Urinary bladder (tissue), 4 donors: ENCODE data around the gene POLR2L. TPM values are rescaled to one million over a fixed set of nuclear protein-coding genes. Genes with fewer than 3 reads are reported as not detected.

Source experiments
- DNase-seq: peaks from one replicate; pipeline ENCODE4 v3.0.0-alpha.2; 2015; ENCODE audit errors: extremely low spot score
- H3K27ac ChIP-seq: one replicate; pipeline ENCODE4 v1.5.1; 2013; ENCODE audit warnings: low read depth, mild to moderate bottlenecking, moderate library complexity
- H3K36me3 ChIP-seq: one replicate; pipeline ENCODE4 v1.6.1; 2013; ENCODE audit warnings: mild to moderate bottlenecking, moderate library complexity; ENCODE audit not compliant: insufficient read depth
- H3K4me1 ChIP-seq: one replicate; pipeline ENCODE4 v1.6.1; 2013; ENCODE audit warnings: mild to moderate bottlenecking, moderate library complexity; ENCODE audit not compliant: insufficient read depth
- H3K4me3 ChIP-seq: one replicate; pipeline ENCODE4 v1.5.1; 2013; ENCODE audit warnings: low read depth, low read length
- WGBS: extraction: QIAGEN DNeasy Blood & Tissue Kit; methylation state at CpG from one replicate; pipeline ENCODE4 v1.1.7; 2013; 5-methylcytosine and 5-hydroxymethylcytosine counted together
- polyA plus RNA-seq: library from polyadenylated mRNA; stranded (reverse); fragments of 200-250 nt; gene quantifications from one replicate; pipeline ENCODE4 v1.2.3, GENCODE V29; 2013
- total RNA-seq: library from RNA; depleted of rRNA; stranded (reverse); fragments of >200 nt; gene quantifications from one replicate; pipeline ENCODE4 v1.2.3, GENCODE V29; 2014
- donor health status: healthy with polysubstance abuse.
- donor health status: healthy.

The POLR2L gene
- total and polyA plus RNA-seq, 2 donors = 21.7 to 148 TPM

DNA sequence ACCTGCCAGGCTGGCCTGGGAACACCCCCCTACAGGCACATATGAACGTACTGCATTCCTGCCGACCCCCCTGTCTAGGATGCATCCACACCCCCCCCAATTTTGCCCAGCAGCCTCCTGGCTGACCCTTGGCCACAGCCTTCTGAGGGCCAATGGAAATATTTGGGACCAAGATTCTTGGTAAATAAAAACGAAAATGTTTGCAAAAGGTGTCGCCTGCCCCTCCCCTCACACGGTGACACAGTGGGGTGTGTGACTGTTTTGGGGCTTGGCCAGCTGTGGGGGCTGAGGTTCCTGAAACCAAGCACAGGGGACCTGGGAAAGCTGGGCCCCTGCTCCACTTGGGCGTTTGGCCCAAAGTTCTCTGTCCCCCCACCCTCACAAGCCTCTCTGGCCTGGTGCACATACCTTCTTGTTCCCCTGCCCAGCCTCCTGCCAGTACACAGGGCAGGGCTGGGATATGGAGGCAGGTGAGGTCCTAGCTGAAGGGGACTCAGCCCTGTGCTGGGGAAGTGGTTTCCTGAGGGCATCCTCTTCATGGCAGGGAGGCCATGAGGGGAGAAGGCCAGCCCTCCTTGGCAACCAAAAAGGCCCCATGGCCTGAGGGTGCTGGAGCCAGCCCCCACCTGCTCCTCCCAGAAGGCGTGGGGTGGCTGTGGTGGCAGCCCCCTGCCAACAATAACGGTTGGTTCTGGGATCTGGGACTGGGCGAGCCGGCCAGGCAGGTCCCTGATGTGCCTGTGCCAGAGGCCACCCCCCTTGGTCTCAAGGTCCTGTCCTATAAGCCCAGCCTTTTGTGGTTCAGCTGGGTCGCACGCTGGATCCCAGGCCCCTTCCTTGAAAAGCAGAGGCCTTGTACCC is 16.7 kb downstream of the POLR2L start:
- H3K4me1 ChIP-seq = peaks cover 2% of the 10 kb centered on the region
- WGBS = 75% methylated on average over 12 of the region's 12 CpGs
- peaks cover 5% of the 10 kb centered on the region for H3K36me3 ChIP-seq
- H3K4me3 ChIP-seq = no peak overlapping the region
- H3K27ac ChIP-seq = peak overlapping the region; percentile 72
- DNase-seq = no peak

DNA sequence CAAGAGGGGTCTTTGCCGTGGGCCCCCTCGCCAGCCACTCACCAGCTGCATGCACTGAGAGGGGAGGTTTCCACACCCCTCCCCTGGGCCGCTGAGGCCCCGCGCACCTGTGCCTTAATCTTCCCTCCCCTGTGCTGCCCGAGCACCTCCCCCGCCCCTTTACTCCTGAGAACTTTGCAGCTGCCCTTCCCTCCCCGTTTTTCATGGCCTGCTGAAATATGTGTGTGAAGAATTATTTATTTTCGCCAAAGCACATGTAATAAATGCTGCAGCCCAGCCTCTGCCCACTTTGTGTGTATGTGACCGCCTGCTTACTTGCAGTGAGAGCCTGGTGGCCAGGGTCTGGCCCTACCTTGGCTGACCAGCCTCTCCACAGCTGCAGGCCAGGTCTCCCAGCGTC is 17.4 kb downstream of the POLR2L start:
- DNase-seq = no peak
- WGBS = 84% methylated on average over 11 of the region's 11 CpGs
- H3K4me3 ChIP-seq = no peak overlapping the region
- H3K4me1 ChIP-seq = peaks cover 2% of the 10 kb centered on the region
- peaks cover 5% of the 10 kb centered on the region for H3K36me3 ChIP-seq
- no peak overlapping the region for H3K27ac ChIP-seq

DNA sequence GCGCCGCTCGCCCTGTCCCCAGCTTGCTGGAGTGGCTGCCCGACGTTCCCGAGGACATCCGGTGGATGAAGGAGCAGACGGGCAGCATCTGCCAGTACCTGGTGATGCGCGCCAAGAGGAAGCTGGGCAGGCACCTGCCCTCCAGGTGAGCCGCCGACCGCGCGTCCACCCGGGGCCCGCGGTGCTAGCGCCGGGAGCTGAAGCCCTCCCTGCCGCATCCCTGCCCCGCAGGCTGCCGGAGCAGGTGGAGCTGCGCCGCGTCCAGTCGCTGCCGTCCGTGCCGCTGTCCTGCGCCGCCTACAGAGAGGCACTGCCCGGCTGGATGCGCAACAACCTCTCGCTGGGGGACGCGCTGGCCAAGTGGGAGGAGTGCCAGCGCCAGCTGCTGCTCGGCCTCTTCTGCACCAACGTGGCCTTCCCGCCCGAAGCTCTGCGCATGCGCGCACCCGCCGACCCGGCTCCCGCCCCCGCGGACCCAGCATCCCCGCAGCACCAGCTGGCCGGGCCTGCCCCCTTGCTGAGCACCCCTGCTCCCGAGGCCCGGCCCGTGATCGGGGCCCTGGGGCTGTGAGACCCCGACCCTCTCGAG is 17.9 kb downstream of the POLR2L start:
- WGBS = 80% methylated on average over 59 of the region's 59 CpGs
- no peak overlapping the region for H3K4me3 ChIP-seq
- H3K36me3 ChIP-seq = peaks cover 5% of the 10 kb centered on the region
- H3K4me1 ChIP-seq = no peaks in the 10 kb centered on the region
- no peak overlapping the region for H3K27ac ChIP-seq
- no peak for DNase-seq

DNA sequence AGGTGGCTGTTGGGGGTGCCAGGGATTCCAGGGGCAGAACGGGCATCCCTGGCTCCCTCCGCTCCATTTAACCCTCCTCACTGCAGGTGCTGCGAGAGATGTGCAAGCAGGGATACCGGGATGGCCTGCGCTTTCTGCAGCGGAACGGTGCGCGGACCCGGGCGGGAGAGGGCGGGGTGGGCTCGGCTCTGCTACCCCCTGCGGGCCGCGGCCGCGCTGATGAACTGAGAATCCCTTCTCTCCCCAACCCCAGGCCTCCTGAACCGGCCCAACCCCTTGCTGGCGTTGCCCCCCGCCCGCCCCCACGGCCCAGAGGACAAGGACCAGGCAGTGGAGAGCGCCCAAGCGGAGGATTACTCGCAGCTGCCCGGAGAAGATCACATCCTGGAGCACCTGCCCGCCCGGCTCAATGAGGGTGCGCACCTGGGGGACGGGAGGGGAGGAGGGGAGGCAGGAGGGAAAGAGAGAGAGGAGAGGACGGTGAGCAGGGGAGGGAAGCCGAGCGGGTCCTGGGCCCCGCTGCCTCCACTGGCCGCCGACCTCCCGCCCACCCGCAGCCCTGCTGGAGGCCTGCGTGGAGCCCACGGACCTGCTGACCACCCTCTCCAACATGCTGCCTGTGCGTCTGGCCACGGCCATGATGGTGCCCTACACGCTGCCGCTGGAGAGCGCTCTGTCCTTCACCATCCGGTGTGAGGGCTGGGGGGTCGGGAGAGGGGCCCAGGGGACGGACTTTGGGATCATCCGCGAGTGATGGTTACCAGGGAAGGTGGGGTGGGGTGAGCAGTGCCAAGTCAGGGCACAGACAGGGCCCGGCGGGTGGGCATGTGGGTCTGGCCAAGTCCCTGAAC is 18.7 kb downstream of the POLR2L start:
- WGBS = 87% methylated on average over 53 of the region's 53 CpGs
- no peak for DNase-seq
- no peak overlapping the region for H3K27ac ChIP-seq
- H3K36me3 ChIP-seq = peaks cover 5% of the 10 kb centered on the region
- no peaks in the 10 kb centered on the region for H3K4me1 ChIP-seq
- no peak overlapping the region for H3K4me3 ChIP-seq

DNA sequence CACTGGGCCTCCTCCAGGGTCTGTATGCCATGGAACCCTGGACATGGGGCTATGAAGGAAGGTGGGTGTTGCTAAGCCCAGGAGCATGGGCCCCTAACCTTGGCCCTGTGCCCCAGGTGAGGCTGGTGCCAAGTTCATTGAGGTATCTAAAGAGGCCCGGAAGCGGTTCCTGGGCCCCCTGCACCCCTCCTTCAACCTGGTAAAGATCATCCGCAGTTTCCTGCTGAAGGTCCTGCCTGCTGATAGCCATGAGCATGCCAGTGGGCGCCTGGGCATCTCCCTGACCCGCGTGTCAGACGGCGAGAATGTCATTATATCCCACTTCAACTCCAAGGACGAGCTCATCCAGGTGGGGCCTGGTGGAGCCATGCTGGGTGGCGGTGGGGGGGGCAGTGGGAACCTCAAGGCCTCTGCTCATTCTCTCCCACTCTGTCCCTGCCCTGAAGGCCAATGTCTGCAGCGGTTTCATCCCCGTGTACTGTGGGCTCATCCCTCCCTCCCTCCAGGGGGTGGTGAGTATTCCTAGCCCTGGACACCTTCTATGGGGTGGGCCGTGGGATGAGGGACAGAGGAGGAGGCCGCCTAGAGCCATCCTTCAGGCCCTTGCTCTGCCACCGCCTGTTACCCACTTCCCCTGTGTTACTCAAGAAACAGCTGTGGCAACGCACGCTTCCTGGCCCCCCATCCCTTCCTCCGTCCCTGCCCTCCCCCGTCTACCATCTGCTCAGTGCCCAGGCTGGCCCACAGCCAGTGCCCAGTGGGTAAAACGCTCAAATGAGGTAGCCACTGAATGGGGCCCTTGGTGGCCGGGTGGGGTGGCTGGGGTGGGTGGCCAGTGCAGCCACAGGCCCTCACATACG is 20.6 kb downstream of the POLR2L start:
- 84% methylated on average over 22 of the region's 22 CpGs for WGBS
- Histone ChIP-seq H3K36me3 (peaks cover 5% of the 10 kb centered on the region), H3K27ac (no peak overlapping the region), H3K4me1 (no peaks in the 10 kb centered on the region), H3K4me3 (no peak overlapping the region)
- no peak for DNase-seq

DNA sequence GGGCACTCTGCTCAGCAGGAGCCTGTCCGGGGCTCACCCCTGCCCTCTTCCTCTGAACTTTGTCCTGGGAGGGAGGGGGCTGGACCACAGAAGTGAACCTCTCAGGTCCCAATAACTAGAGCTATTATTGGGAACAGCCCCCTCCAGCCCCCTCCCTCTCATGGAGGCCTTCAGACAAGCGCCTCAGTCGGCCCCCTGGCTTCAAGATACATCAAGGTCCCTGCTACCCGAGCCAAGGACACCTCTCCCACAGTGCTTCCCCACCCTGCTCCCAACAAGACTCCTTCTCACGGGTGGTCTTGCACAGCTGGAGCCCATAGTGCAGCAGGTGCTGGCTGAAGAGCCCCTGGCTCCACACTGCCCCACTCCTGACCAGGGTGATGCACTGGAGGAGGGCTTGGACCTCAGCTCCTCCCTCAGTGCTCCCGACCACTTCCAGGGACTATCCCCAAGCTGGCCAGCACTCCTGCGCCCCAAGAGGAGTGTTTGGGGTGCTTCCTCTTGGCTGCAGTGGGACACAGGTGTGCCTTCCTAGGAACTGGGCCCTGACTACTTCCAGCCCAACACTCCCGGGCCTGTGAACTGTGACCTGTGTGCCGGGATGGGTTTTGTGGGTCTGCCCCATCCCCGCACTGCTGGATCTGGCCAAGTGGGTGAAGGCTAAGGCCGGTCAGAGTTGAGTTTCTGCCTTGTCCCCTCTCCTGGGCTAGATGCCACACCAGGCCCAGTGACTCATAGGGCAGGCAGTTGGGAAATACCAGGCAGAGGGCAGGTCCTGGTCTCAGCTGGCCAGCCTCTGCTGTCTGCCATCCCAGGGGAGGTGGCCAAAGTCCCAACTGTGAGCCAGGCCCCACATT is 21.4 kb downstream of the POLR2L start:
- DNase-seq = no peak
- Histone ChIP-seq H3K4me3 (peak overlapping the region; percentile 94), H3K4me1 (no peaks in the 10 kb centered on the region), H3K36me3 (peaks cover 5% of the 10 kb centered on the region), H3K27ac (peak overlapping the region; percentile 43)
- WGBS = 64% methylated on average over 11 of the region's 11 CpGs

DNA sequence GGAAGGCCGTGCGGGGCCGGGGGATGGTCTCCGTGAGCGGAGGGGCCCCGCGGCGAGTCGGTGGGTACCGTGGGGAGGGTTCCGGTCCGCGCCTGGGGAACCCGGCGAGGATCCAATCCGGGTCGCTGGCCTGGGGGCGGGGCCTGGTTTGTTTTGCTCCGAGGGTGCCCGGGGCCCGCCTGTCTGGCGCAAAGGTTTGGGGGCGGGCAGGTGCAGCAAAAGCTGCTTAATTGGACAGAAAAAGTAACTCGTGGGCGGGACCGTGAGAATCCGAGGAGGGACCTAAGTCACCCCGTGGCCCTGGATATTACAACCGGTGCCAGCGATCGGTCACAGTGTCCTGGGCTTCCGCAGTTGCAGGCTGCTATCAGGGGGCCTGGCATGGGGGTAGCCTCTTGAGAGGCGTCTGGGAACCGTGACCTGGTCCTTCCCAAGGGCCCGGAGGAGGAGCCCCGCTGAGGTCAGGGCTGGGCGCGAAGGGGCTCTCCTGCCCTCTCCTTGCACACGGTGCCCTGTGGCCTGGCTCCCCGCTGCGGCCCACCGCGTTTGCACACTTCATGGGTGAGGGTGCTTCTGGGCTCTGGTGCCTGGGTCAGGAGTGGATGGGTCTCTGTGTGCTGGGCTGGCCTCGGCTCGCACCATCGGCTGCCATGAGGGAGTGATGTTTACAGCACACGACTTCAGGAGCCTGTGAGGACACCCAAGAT is 22.2 kb downstream of the POLR2L start:
- Histone ChIP-seq H3K4me1 (no peaks in the 10 kb centered on the region), H3K36me3 (peaks cover 5% of the 10 kb centered on the region), H3K4me3 (peak overlapping the region; percentile 94), H3K27ac (no peak overlapping the region)
- 4% methylated on average over 47 of the region's 47 CpGs for WGBS
- DNase-seq = no peak

DNA sequence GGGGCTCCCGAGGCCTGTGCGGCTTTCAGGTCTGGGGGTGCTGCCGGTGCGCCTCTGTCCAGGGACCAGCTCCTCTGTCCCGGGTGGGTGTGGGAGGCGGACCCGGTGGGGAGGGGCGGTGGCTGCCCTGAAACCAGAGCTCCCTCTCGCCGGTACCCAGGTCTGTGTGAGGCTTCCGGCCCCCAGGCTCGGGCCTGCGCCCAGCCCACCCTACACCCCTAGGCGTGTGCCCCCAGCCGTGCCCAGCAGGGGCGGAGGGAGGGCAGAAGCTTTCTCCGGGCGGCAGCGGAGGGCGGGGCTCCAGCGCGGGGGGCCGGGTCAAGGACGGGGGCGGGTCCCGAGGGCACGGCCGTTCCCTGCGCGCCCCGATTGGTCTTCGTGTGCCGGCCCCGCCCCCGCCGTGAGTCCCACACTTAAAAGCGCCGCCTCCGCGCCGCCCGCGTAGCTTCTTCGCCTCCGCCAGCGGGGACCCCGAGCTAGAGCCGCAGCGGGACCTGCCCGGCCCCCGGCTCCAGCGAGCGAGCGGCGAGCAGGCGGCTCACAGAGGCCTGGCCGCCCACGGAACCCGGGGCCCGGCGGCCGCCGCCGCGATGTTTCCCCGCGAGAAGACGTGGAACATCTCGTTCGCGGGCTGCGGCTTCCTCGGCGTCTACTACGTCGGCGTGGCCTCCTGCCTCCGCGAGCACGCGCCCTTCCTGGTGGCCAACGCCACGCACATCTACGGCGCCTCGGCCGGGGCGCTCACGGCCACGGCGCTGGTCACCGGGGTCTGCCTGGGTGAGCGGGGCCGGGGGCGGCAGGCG is 23.0 kb downstream of the POLR2L start:
- no peaks in the 10 kb centered on the region for H3K4me1 ChIP-seq
- H3K27ac ChIP-seq = peak overlapping the region; percentile 96
- peak overlapping the region; percentile 94 for H3K4me3 ChIP-seq
- no peaks in the 10 kb centered on the region for H3K36me3 ChIP-seq
- DNase-seq = no peak
- WGBS = under 1% methylated on average over 96 of the region's 96 CpGs

DNA sequence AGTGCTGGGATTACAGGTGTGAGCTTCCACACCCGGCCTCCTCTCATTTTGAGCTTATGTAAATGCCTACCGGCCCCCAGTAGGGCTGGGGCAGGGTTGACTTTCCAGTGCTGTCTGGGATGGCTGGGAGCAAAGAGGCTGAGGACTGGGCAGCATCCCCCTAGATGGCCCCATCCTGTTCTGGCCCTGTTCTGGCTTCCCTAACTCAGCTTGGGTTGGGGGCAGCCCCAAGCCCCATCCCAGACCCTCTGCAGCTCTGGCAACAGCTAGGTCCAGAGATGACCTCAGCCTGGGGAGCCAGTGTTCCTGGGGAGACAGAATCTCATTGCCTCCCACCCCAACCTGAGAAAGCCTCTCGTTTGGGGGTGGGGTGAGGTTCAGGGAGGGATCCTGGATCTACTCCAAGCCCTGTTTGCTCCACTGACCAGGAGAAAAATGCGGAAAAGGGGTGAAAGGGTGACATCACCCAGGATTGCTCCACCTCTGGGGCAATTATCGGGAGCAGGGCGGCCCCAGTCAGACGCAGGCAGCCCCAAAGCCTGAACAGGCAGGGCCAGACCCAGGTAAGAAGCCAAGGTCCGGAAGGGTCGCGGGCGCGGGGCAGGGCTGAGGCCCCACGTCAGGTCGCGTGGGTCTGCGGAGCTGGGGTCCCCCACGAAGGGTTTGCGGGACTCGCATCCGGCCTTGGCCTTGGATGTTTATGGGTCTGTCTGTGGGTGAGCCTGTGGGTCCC is 23.8 kb downstream of the POLR2L start, which contains the start of gene PNPLA2:
PNPLA2 (plus strand) TSS at position 519 of the 733 bp plus-strand sequence. CDS start 805 bp downstream, outside the sequence.
- Histone ChIP-seq H3K4me3 (peak within 1 kb of the TSS; percentile 94), H3K27ac (peak within 1 kb of the TSS; percentile 96), H3K36me3 (no peaks in the 10 kb centered on the region), H3K4me1 (no peaks in the 10 kb centered on the region)
- 23% methylated on average over 20 of the region's 20 CpGs for WGBS
- no peak for DNase-seq

DNA sequence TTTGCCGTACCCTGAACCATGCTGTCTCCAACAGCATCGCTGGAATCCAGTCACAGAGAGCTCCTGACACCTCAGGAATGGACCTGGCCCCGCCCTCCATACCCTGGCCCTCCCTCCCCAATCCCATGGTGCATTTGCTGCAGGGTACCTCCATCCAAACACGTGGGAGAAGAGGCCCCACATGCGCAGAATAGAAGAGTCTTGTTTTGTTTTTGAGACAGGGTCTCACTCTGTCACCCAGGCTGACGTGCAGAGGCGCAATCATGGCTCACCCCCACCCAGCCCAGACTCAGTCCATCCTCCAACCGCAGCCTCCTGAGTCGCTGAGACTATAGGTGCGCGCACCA is 25.9 kb downstream of the POLR2L start:
- no peak for DNase-seq
- H3K4me1 ChIP-seq = no peaks in the 10 kb centered on the region
- H3K36me3 ChIP-seq = no peaks in the 10 kb centered on the region
- H3K27ac ChIP-seq = no peak overlapping the region
- WGBS = 81% methylated on average over 11 of the region's 11 CpGs
- H3K4me3 ChIP-seq = no peak overlapping the region
